Measurements from ENCODE around the gene ARL6IP4. TPM values are rescaled to one million over a fixed set of nuclear protein-coding genes. Genes with fewer than 3 reads are reported as not detected.
A peak's percentile ranks its signal among the peaks of the same experiment; 100 is the strongest.
"Not testable (repeated sequence)": the region's sequence is repeated elsewhere in the genome, so short reads cannot be mapped to it uniquely, and the experiment has no call there.

The ARL6IP4 gene
- total RNA-seq, 1 donor from 2014 or later: 173 TPM

- no peak overlapping the region for H3K4me3 Mint-ChIP-seq
- H3K27me3 Mint-ChIP-seq (ENCODE audit: low read depth): no peaks in the 10 kb centered on the region
- H3K4me1 Mint-ChIP-seq: peaks cover 20% of the 10 kb centered on the region
- no peak for DNase-seq (ENCODE audit: low read depth, low spot score)
- no peak overlapping the region for H3K27ac Mint-ChIP-seq (ENCODE audit: unreplicated experiment)
- peaks cover 2% of the 10 kb centered on the region for H3K36me3 Mint-ChIP-seq (ENCODE audit: low read depth)
- TF ChIP-seq, protein P1, sequence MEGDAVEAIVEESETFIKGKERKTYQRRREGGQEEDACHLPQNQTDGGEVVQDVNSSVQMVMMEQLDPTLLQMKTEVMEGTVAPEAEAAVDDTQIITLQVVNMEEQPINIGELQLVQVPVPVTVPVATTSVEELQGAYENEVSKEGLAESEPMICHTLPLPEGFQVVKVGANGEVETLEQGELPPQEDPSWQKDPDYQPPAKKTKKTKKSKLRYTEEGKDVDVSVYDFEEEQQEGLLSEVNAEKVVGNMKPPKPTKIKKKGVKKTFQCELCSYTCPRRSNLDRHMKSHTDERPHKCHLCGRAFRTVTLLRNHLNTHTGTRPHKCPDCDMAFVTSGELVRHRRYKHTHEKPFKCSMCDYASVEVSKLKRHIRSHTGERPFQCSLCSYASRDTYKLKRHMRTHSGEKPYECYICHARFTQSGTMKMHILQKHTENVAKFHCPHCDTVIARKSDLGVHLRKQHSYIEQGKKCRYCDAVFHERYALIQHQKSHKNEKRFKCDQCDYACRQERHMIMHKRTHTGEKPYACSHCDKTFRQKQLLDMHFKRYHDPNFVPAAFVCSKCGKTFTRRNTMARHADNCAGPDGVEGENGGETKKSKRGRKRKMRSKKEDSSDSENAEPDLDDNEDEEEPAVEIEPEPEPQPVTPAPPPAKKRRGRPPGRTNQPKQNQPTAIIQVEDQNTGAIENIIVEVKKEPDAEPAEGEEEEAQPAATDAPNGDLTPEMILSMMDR (conservative IDR thresholded peaks at IDR 0.05): no peak
- H3K9me3 Mint-ChIP-seq: no peaks in the 10 kb centered on the region
Measured at GRCh38 chr12:122939125-122939524, 41.4 kb upstream of the ARL6IP4 start.

GRCh38 chr12:122941351-122941750 is 39.1 kb upstream of the ARL6IP4 start:
- not testable (repeated sequence) for H3K27ac Mint-ChIP-seq (ENCODE audit: unreplicated experiment); H3K36me3 Mint-ChIP-seq (ENCODE audit: low read depth); H3K4me3 Mint-ChIP-seq; DNase-seq (ENCODE audit: low read depth, low spot score); H3K9me3 Mint-ChIP-seq; H3K27me3 Mint-ChIP-seq (ENCODE audit: low read depth)
- H3K4me1 Mint-ChIP-seq: peaks cover 26% of the 10 kb centered on the region

- peaks cover 36% of the 10 kb centered on the region for H3K4me1 Mint-ChIP-seq
- H3K27ac Mint-ChIP-seq (ENCODE audit: unreplicated experiment): no peak overlapping the region
- DNase-seq (ENCODE audit: low read depth, low spot score): no peak
- TF ChIP-seq, protein P1 (conservative IDR thresholded peaks at IDR 0.05): no peak
- H3K4me3 Mint-ChIP-seq: no peak overlapping the region
- H3K36me3 Mint-ChIP-seq (ENCODE audit: low read depth): peaks cover 2% of the 10 kb centered on the region
- H3K9me3 Mint-ChIP-seq: no peaks in the 10 kb centered on the region
- H3K27me3 Mint-ChIP-seq (ENCODE audit: low read depth): no peaks in the 10 kb centered on the region
Measured at GRCh38 chr12:122942637-122943036, 37.8 kb upstream of the ARL6IP4 start.

GRCh38 chr12:122943196-122943595 is 37.3 kb upstream of the ARL6IP4 start:
- no peak for DNase-seq (ENCODE audit: low read depth, low spot score)

GRCh38 chr12:122944605-122945592 is 35.6 kb upstream of the ARL6IP4 start:
- peak; percentile 28 for DNase-seq (ENCODE audit: low read depth, low spot score)
- H3K27ac Mint-ChIP-seq (ENCODE audit: unreplicated experiment): peak overlapping the region; percentile 67
- no peak overlapping the region for H3K4me3 Mint-ChIP-seq
- peaks cover 36% of the 10 kb centered on the region for H3K4me1 Mint-ChIP-seq
- H3K27me3 Mint-ChIP-seq (ENCODE audit: low read depth): no peaks in the 10 kb centered on the region
- H3K36me3 Mint-ChIP-seq (ENCODE audit: low read depth): no peaks in the 10 kb centered on the region
- no peaks in the 10 kb centered on the region for H3K9me3 Mint-ChIP-seq
- TF ChIP-seq, protein P1 (conservative IDR thresholded peaks at IDR 0.05): no peak

More at GRCh38 chr12:122943196-122943595, 37.3 kb upstream of the ARL6IP4 start:
- peaks cover 2% of the 10 kb centered on the region for H3K36me3 Mint-ChIP-seq (ENCODE audit: low read depth)
- H3K4me3 Mint-ChIP-seq: no peak overlapping the region
- no peaks in the 10 kb centered on the region for H3K9me3 Mint-ChIP-seq
- no peak overlapping the region for H3K27ac Mint-ChIP-seq (ENCODE audit: unreplicated experiment)
- no peaks in the 10 kb centered on the region for H3K27me3 Mint-ChIP-seq (ENCODE audit: low read depth)
- TF ChIP-seq, protein P1 (conservative IDR thresholded peaks at IDR 0.05): no peak
- peaks cover 36% of the 10 kb centered on the region for H3K4me1 Mint-ChIP-seq

Data from neural crest cell (in vitro differentiated cells).